Kasumi-1 (cell line): ENCODE measurements around the gene RCAN1.

Experiments used
- DNase-seq, 2 experiments: peaks; one replicate each; lab custom pipeline; 2025; lab: John Stamatoyannopoulos, UW

RCAN1 gene

DNA sequence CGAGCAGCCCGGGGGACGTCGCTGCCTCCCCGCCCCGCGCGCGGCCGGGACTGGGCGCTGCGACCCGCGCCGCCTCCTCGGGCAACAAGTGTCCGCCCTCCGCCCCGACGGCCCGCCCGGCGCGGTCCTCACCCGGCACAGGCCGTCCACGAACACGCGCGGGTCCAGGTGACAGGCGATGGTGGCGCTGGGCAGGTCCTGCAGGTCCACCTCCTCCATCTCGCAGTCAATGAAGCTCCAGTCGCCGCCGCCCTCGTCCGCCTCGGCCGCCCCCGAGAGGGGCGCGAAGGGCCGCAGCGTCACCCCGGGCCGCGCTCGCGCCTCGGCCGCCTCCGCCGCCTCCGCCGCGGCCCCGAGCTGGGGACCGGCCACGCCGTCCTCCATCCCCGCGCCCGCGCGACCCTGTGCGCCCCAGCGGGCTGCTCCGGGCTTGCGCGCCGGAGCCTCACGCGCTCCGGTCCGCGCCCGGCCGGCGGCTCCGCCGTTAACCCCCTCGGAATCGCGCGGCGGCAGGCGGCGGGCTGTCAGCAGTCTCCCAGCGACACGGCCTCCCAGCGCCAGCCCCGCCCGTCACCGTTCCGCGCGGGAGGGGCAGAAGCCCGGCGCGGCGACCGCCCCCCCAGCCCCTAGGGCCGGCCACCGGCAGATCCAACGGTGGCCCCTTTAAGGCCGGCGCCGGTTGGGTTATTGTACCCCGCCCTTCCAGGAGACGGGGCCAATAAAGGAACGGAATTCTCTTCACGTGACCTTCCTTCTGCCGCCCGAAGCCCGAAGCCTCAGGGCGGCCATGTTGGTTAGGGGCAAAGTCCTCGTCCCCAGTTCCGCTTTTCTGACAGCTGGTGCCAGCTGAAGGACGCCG is at the start of gene RCAN1:
Gene RCAN1, minus strand, starts transcription at position 486 of the 859 bp plus-strand sequence. Its CDS starts 102 bp downstream, at position 384.
- peak; percentile 92 to 95 for DNase-seq

DNA sequence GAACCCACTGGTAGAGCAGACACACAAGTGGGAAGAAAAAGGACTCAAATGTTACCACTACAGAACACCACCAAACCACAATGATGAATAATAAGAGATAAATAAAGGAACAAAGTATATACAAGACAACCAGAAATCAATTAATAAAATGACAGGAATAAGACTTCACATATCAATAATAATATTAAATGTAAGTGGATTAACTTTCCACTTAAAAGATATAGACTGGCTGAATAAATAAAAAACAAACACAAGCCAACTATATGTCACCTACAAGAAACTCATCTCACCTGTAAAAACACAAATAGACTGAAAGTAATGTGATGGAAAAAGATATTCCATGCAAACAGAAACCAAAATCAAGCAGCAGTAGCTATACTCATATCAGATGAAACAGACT is 46.9 kb upstream of the RCAN1 start:
- no peak for DNase-seq

DNA sequence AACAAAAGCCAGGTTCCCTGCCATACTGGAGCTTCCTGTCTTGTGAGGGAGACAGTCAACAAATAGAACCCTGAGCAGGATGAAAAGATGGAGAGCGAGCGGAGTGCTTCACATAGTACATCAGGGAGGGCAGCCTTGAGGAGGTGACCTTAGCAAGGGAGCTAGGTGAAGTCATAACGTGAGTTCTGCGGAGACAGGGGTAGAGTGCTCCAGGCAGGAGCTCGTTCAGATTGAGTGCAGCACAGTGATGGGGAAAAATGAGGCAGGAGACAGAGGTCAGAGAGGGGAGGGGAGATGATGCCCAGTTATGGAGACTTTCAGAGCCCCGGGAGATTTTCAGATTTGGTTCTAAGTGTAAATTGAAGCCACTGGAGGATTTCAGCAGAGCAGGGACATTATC is 38.6 kb upstream of the RCAN1 start:
- DNase-seq: no peak

GRCh38 chr21:34651642-34652041 is 36.7 kb upstream of the RCAN1 start:
- DNase-seq: no peak

DNA sequence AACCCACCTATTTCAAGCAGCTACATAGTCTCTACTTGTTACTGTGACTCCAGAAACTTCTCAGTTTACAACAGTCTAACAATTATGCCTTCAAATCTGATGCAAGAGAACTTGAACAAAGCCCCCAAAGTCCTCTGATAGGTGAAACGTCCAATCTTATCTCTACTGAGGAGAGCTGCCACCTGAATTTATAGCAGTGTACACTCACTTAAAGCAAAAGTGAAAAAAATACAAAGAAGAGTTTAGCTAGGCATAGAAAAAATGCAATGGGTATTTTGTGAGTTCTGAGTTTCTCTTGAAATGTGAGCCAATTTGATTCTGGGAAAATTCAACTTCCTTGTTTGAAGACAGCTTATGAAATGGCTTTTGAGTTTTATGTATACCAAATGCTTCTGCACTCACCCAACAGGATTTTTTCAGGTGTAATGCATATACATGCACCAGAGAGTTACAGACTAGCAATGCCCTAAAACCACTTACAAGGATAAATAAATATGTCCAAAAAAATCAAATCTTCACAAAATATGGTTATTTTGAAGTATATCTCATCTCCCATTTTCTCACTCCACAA is 36.0 kb upstream of the RCAN1 start:
- DNase-seq: no peak

DNA sequence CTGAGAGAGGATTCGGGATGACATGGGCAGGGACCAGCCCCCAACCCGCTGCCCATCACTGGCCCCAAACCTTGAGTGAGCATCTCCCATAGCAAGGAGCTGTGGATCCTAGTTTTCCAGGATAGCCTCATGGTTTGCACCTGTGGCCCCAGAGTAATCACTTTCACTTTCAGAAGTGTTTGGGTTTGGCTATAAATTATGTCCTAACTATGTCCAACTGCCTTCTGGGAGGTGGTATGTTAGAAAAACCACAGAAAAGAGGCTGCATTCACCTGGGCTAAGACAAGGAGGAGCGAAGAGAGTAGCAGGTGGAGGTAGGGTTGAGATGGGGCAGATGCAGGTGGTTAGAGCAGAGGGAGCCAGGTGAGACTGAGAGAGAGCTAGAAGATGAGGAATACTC is 34.5 kb upstream of the RCAN1 start:
- no peak for DNase-seq

- DNase-seq: no peak
Observed at GRCh38 chr21:34648739-34649297, 33.9 kb upstream of the RCAN1 start.

DNA sequence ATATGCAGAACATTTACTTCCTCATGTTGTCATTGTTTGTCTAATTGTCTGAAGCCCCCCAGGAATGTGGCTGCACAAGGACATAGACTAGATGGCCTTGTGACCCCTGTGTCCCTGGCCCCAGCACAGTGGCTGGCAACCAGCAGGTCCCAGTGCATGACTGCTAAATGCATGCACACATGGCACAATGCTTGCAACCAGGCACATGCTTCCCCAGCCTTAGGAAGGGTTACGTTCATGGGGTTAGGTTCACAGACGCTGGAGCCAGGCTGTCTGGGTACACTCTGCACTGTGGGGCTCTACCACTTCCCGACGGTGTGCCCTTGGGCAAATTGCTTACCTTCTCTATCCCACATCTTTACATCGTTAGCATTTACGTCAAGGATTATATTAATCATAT is 32.6 kb upstream of the RCAN1 start:
- DNase-seq: no peak

DNA sequence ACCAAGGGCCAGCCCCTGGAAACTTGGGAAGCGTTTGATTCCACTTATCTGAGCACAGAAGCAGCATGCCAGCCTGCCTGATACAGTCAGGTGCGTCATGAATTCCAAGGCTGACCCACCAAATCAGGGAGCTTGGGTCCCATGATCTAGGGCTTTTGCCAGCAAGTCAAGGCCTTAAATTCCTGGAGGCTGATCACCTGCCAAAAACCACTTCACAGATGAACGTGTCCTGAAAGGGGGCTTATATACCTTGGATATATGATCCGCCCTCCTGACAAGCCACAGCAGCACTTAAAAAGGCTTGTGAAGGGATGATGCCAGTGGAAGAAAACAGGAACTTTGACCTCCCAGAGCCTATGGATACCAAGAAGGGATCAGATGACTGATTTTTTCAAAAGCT is 29.9 kb upstream of the RCAN1 start:
- DNase-seq: no peak

DNA sequence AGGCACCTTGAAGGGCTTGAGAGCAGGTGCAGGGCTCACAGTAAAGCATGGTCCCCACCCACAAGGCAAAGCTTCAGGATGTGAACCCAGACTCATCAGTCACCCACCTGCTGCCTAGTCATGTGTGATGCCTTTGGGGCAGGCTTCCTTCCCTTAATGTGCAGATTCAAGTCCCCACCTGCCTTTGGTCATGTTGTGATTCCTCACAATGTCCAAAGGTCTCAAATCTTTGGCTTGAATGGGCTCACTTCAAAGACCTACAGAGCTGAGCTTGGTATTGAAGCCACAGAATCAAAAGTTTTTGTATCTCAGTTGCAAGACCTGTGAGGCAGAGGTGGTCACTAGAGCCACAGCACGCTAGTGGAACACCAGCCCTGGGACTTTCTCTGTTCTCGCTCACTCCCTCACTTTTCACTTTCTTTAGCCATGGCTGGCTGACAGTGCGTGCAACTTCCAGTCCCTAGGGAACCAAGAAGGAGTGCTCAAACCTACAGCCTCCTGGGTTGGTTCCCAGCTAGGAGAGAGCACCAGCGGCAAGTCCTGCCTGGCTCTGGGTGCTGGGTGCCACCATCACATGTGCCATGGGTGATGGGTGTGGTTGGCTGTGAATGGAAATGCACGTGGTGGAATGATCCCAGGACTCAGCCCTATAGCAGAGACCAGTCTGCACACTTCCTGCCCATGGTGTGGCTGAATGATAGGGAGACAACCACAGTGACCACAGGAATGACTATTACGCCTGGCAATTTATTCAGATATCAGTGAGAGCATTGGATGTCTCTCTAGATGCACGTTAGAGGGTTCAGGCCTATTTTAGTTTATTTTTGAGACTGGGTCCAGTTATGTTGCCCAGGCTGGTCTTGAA is 27.5 kb upstream of the RCAN1 start:
- DNase-seq: no peak

- no peak for DNase-seq
Observed at GRCh38 chr21:34640858-34641257, 25.9 kb upstream of the RCAN1 start.

DNA sequence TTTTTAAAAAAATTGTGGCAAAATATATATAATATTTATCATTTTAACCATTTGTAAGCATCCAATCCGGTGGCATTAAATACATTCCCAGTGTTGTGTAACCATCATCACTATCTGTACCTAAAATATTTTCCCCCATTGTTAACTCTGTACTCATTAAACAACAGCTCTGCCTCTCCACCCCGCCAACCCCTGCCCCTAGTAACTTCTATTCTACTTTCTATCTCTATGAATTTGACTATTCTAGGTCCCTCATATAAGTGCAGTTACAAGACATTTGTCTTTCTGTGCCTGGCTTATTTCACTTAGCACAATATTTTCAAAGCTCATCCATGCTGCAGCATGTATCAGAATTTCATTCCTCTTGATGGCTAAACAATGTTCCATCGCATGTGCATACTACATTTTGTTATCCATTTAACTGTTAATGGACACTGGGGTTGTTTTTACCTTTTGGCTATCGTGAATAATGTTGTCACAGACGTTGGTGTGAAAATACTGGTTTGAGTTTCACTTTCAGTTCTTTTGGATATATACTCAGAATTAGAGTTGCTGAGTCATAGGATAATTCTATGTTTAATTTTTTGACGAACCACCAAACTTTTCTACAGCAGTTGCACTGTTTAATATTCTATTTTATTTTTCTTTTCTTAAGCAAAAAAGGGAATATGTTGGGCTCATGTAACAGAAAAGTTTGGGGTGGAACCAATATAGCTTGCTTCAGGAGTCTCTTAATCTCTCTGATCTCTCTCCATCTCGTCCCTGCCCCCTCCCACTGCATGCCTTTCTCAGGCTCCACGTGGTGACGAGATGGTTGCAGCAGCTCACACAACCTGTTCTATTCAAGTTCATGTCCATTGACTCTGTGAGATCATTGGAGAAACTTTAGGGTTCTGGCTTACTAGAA is 25.2 kb upstream of the RCAN1 start:
- no peak for DNase-seq

GRCh38 chr21:34639250-34639649 is 24.3 kb upstream of the RCAN1 start:
- no peak for DNase-seq

DNA sequence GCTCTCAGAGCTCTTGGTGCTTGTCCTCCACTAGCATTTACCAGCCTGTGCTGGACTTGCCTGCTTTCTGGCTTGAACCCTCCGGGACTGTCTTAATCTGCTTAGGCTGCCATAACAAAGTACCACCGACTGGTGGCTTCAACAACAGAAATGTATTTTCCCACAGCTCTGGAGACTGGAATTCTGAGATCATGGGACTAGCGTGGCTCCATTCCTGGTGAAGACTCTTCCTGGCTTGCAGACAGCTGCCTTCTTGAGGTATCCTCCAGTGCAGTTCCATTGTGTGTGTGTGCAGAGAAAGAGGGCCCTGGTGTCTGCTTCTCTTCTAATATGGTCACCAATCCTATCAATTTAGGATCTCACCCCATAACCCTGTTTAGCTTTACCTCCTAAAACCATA is 22.0 kb upstream of the RCAN1 start:
- no peak for DNase-seq

DNA sequence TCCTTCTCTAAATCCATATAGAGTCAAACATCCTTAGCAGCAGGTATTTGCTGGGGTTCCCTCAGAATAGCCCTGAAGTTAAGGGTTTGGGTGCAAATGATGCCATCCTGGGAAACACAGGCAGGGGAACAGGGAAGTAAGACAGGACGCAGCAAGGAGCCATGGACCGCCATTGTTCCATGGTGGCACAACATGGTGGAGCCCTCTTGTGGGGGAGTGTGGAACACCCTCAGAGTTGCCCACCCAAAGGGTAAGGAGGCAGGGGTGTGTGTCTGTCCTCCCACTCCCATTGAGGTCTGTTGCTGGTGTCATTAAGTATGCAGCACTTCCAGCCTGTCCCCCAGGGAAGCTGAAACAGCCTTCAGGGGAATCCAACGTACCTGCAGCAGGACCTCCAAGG is 20.4 kb upstream of the RCAN1 start:
- DNase-seq: no peak

GRCh38 chr21:34632498-34632897 is 17.6 kb upstream of the RCAN1 start:
- no peak for DNase-seq

DNA sequence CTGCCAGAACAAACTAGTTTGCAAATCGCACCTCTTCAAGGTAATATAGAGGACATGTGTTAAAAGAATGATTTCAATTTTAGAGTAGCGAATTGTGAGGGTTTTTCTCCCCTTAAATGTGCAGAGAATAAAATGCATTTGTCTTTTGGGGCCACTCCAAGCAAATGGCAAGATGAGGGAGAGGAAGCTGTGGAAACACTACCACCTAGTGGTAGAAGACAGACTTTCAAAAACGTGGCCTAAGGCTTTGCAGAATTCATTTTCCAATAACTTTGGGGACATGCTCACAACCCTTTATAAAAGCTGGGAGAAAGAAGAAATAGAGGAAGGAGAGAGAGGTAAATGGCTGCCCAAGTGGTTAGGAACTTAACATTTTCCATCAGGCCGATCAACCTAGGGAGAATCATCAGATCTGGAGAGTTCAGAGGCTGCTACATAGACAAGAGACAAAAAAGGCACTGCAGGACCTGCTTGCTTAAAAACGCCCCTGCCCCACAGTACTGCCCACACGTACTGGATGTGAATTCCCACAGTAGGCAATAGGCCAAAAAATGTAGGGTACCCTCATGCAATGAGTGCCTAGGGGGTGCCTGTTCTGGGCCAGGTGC is 15.7 kb upstream of the RCAN1 start:
- peak; percentile 79 to 82 for DNase-seq

GRCh38 chr21:34626131-34626530 is 11.2 kb upstream of the RCAN1 start:
- no peak for DNase-seq

- DNase-seq: no peak
Observed at GRCh38 chr21:34625030-34625593, 10.2 kb upstream of the RCAN1 start.

- DNase-seq: peak in 1 of 2 experiments; percentile 27
Observed at GRCh38 chr21:34623516-34623915, 8.6 kb upstream of the RCAN1 start.
